DOHH2 (cell line): Measurements from ENCODE around the gene AP1S3.

ENCODE experiments used
- EZH2phosphoT487 ChIP-seq: fragments of 200-600 bp; sonication (generic); IDR thresholded peaks from 2 replicates; pipeline ENCODE4 v1.6.1; 2017; ENCODE audit warnings: borderline replicate concordance, mild to moderate bottlenecking, antibody characterized with exemption, low read length, moderate library complexity, mixed read lengths
- TF ChIP-seq, protein P1 (sequence below): fragments of 200-600 bp; sonication (generic); IDR thresholded peaks from one replicate; pipeline ENCODE4 v1.5.1; 2014; ENCODE audit warnings: antibody characterized with exemption, mild to moderate bottlenecking, low read depth, low read length; ENCODE audit not compliant: poor library complexity, severe bottlenecking

DNA sequence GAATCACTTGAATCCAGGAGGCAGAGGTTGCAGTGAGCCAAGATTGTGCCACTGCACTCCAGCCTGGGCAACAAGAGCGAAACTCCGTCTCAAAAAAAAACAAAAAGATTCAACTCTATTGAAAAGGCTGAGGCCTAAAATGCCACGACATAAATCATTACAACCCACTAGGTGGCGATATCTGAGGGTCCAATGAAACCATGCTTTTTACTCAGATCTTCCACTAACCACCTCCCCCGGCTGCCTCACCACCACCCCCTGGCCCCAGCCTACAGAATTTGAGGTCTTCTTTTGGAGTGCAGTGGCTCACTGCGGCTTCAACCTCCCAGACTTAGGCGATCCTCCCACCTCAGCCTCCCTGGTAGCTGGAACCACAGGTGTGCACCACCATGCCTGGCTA, 57.5 kb downstream of the AP1S3 start:
- TF ChIP-seq, protein P1, sequence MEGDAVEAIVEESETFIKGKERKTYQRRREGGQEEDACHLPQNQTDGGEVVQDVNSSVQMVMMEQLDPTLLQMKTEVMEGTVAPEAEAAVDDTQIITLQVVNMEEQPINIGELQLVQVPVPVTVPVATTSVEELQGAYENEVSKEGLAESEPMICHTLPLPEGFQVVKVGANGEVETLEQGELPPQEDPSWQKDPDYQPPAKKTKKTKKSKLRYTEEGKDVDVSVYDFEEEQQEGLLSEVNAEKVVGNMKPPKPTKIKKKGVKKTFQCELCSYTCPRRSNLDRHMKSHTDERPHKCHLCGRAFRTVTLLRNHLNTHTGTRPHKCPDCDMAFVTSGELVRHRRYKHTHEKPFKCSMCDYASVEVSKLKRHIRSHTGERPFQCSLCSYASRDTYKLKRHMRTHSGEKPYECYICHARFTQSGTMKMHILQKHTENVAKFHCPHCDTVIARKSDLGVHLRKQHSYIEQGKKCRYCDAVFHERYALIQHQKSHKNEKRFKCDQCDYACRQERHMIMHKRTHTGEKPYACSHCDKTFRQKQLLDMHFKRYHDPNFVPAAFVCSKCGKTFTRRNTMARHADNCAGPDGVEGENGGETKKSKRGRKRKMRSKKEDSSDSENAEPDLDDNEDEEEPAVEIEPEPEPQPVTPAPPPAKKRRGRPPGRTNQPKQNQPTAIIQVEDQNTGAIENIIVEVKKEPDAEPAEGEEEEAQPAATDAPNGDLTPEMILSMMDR: peak; percentile 64
- TF ChIP-seq EZH2phosphoT487: no peak
